GM19193 (cell line): ENCODE measurements around the gene AQP1.

Experiments used
- POLR2A ChIP-seq: IDR thresholded peaks from 4 replicates; pipeline ENCODE4 v1.6.1; 2011; ENCODE audit not compliant: insufficient read depth, insufficient read length; ENCODE audit errors: extremely low read depth

AQP1 gene

GRCh38 chr7:30954914-30955313 is 43.3 kb downstream of the AQP1 start:
- no peak for TF ChIP-seq POLR2A

- TF ChIP-seq POLR2A: no peak
Observed at GRCh38 chr7:30956704-30957103, 45.1 kb downstream of the AQP1 start.

GRCh38 chr7:30963842-30964241 is 52.2 kb downstream of the AQP1 start, which contains the start of gene GHRHR:
Gene GHRHR, plus strand, starts transcription at chr7:30963953. Its CDS starts 116 bp downstream, at chr7:30964069.
- no peak for TF ChIP-seq POLR2A

- TF ChIP-seq POLR2A: no peak
Observed at GRCh38 chr7:30965372-30965771, 53.7 kb downstream of the AQP1 start.

GRCh38 chr7:30965883-30966282 is 54.2 kb downstream of the AQP1 start:
- TF ChIP-seq POLR2A: no peak

- no peak for TF ChIP-seq POLR2A
Observed at GRCh38 chr7:30968294-30968693, 56.6 kb downstream of the AQP1 start.

GRCh38 chr7:30968747-30969603 is 57.3 kb downstream of the AQP1 start:
- no peak for TF ChIP-seq POLR2A

GRCh38 chr7:30969604-30969970 is 57.9 kb downstream of the AQP1 start:
- TF ChIP-seq POLR2A: no peak

- TF ChIP-seq POLR2A: no peak
Observed at GRCh38 chr7:30970074-30970473, 58.4 kb downstream of the AQP1 start.

- TF ChIP-seq POLR2A: no peak
Observed at GRCh38 chr7:30970594-30971094, 59.0 kb downstream of the AQP1 start.

- TF ChIP-seq POLR2A: no peak
Observed at GRCh38 chr7:30971440-30971839, 59.8 kb downstream of the AQP1 start.

- TF ChIP-seq POLR2A: no peak
Observed at GRCh38 chr7:30971840-30972563, 60.3 kb downstream of the AQP1 start.

- no peak for TF ChIP-seq POLR2A
Observed at GRCh38 chr7:30973292-30973691, 61.6 kb downstream of the AQP1 start.

- no peak for TF ChIP-seq POLR2A
Observed at GRCh38 chr7:30973791-30974604, 62.3 kb downstream of the AQP1 start.
